ENCODE data around the gene NANOGP8. TPM values are rescaled to one million over a fixed set of nuclear protein-coding genes. Genes with fewer than 3 reads are reported as not detected.

NANOGP8 gene
- total RNA-seq, 2 experiments from 2014 or later, result not detected

GRCh38 chr15:35061825-35062737, 23.0 kb downstream of the NANOGP8 start:
- CTCF ChIA-PET, result no interaction called here
- Mint-ChIP-seq H3K4me3 (no peak overlapping the region), H3K36me3 (ENCODE audit: low read depth) (no peaks in the 10 kb centered on the region), H3K27me3 (no peaks in the 10 kb centered on the region), H3K27ac (no peak overlapping the region), H3K9me3 (no peaks in the 10 kb centered on the region), H3K4me1 (ENCODE audit: low read depth) (no peaks in the 10 kb centered on the region)
- intact Hi-C loops (cut with micrococcal nuclease), result no loop called here
- no peak for ATAC-seq
- DNase-seq, result no peak
- POLR2A ChIA-PET, result no interaction called here
- TF ChIP-seq, protein P1, sequence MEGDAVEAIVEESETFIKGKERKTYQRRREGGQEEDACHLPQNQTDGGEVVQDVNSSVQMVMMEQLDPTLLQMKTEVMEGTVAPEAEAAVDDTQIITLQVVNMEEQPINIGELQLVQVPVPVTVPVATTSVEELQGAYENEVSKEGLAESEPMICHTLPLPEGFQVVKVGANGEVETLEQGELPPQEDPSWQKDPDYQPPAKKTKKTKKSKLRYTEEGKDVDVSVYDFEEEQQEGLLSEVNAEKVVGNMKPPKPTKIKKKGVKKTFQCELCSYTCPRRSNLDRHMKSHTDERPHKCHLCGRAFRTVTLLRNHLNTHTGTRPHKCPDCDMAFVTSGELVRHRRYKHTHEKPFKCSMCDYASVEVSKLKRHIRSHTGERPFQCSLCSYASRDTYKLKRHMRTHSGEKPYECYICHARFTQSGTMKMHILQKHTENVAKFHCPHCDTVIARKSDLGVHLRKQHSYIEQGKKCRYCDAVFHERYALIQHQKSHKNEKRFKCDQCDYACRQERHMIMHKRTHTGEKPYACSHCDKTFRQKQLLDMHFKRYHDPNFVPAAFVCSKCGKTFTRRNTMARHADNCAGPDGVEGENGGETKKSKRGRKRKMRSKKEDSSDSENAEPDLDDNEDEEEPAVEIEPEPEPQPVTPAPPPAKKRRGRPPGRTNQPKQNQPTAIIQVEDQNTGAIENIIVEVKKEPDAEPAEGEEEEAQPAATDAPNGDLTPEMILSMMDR (IDR thresholded peaks at IDR 0.05), result no peak

DNA sequence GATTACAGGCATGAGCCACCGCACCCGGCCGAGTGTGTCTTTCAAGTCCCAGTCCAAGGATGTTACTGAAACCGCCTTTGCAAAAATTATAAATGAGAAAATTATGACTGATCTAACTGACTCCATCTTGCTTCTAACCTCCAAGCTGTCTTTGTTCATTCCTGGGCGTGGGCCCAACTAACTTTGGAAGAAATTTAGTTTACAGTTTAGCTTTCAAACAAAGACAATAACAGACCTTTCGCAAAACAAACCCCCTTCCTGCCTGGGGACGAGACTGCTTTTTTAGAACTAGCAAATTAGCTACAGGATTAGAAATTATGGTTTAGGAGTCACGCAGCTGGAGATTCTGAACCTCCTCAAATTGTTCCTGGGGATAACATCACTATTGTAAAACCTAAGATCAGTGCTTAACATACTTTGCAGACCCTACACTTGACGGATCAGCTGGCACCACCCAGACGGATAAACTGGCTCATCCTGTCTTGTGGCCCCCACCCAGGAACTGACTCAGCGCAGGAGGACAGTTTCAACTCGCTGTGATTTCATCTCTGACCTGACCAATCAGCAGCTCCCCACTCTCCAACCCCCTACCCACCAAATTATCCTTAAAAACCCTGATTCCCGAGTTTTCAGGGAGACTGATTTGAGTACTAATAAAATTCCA, 23.8 kb downstream of the NANOGP8 start:
- POLR2A ChIA-PET, result no interaction called here
- H3K36me3 Mint-ChIP-seq (ENCODE audit: low read depth), result no peaks in the 10 kb centered on the region
- intact Hi-C loops (cut with micrococcal nuclease), result no loop called here
- DNase-seq (no peak), ATAC-seq (no peak)
- no peaks in the 10 kb centered on the region for H3K9me3 Mint-ChIP-seq
- no peak overlapping the region for H3K27ac Mint-ChIP-seq
- no peak overlapping the region for H3K4me3 Mint-ChIP-seq
- CTCF ChIA-PET, result interaction anchor here (1.1 kb wide), 1 partner anchor 17 kb away, joined by 3 read pairs; no protein-coding TSS in a partner anchor
- H3K27me3 Mint-ChIP-seq, result no peaks in the 10 kb centered on the region
- TF ChIP-seq, protein P1 (IDR thresholded peaks at IDR 0.05), result no peak
- H3K4me1 Mint-ChIP-seq (ENCODE audit: low read depth), result no peaks in the 10 kb centered on the region

DNA sequence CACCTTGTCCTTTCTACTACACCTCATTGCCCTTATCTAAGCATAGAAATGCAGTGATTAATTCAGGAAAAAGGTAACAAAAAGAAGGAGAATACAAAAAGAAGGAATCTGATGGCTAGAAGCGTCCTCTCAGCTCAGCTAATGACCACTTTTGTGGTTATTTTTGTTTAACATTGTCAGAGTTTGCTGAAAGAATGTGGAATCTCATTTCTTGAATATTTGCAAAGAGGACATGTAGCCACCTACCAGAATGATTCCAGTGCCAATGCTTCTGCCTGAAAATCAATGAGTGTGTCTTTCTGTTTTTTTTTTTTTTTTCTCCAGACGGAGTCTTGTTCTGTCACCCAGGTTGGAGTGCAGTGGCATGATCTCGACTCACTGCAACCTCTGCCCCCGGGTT, 24.5 kb downstream of the NANOGP8 start:
- TF ChIP-seq, protein P1 (IDR thresholded peaks at IDR 0.05), result no peak
- intact Hi-C loops (cut with micrococcal nuclease), result no loop called here
- ATAC-seq (no peak), DNase-seq (no peak)
- POLR2A ChIA-PET, result no interaction called here
- H3K4me3 Mint-ChIP-seq, result no peak overlapping the region
- no peaks in the 10 kb centered on the region for H3K9me3 Mint-ChIP-seq
- H3K27ac Mint-ChIP-seq, result no peak overlapping the region
- no peaks in the 10 kb centered on the region for H3K4me1 Mint-ChIP-seq (ENCODE audit: low read depth)
- H3K36me3 Mint-ChIP-seq (ENCODE audit: low read depth), result no peaks in the 10 kb centered on the region
- H3K27me3 Mint-ChIP-seq, result no peaks in the 10 kb centered on the region
- CTCF ChIA-PET, result interaction anchor here (1.1 kb wide), 1 partner anchor 18 kb away, joined by 3 read pairs; no protein-coding TSS in a partner anchor

- intact Hi-C loops (cut with micrococcal nuclease), result no loop called here
- ChIA-PET CTCF (interaction anchor here (0.7 kb wide), 1 partner anchor 14 kb away, joined by 3 read pairs; no protein-coding TSS in a partner anchor), POLR2A (no interaction called here)
- Mint-ChIP-seq H3K9me3 (no peaks in the 10 kb centered on the region), H3K36me3 (ENCODE audit: low read depth) (no peaks in the 10 kb centered on the region), H3K27me3 (no peaks in the 10 kb centered on the region), H3K27ac (no peak overlapping the region), H3K4me3 (no peak overlapping the region), H3K4me1 (ENCODE audit: low read depth) (no peaks in the 10 kb centered on the region)
- TF ChIP-seq, protein P1 (IDR thresholded peaks at IDR 0.05), result no peak
- ATAC-seq (no peak), DNase-seq (no peak)
Observed at GRCh38 chr15:35058534-35059054, 26.5 kb downstream of the NANOGP8 start.

Data from activated CD8-positive, alpha-beta T cell treated with anti-CD3 and anti-CD28 coated beads for 36 hours (primary cell).